Measurements from ENCODE around the gene DDX10.

The DDX10 gene

DNA sequence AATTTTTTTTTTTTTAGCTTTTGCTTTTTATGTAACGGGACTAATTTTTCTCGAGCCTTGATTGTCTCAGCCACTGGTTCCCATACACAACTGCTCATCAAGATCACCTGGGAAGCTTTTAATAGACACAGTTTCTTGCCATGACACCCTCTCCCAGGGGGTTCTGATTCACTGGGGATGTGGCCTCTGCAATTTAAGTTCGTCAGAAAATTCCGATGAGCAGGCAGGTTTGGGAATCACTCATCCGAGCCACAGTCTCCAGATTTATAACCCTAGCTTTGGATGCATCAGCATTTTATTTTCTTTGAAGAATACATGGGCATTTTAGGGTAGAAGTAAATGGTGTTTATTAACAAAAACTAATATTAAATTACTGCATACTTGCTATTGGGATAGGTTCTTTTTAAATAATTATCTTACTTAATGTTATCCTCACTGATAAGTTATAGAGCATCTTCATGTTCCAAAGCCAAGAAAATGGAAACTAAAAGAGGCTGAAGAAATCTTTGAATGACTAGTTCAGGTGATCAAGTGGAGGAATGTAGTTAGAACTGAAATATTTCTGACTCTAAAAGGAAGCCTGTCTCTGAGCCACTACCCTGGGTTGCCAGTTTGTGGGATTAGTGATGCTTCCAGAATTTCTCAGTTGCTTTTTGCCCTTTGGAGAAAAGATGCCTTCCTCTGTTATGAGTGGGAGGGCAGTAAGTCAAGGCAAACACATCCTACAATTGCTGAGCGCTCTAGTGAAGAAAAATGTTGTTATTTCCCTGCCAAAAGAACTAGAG lies 319.0 kb downstream of the DDX10 start:
- Histone ChIP-seq H2BK120ac (ENCODE audit: low read depth, low read length) (no peak overlapping the region), H3K18ac (ENCODE audit: low read length) (no peak overlapping the region), H2AK5ac (ENCODE audit: low read depth, low read length) (no peak overlapping the region), H3K4ac (ENCODE audit: low read length) (no peak overlapping the region), H3K36me3 (replicated peaks in 1 of 2; ENCODE audit: control insufficient read depth in 2 of 2, insufficient read depth in 2 of 2, low read length in 2 of 2) (no peaks in the 10 kb centered on the region), H3K4me3 (ENCODE audit: low read length in 2 of 2) (no peak overlapping the region), H4K8ac (ENCODE audit: low read depth, low read length) (no peak overlapping the region), H2AFZ (ENCODE audit: low read length) (no peak overlapping the region), H2BK5ac (ENCODE audit: low read length) (no peak overlapping the region), H3K14ac (ENCODE audit: low read length) (no peak overlapping the region), H4K91ac (ENCODE audit: low read depth, low read length, poor library complexity) (no peak overlapping the region), H3K79me1 (ENCODE audit: low read depth, low read length) (no peaks in the 10 kb centered on the region), H3K4me2 (ENCODE audit: insufficient read depth, low read length, poor library complexity, severe bottlenecking) (no peak overlapping the region), H3K9ac (ENCODE audit: low read depth, low read length, poor library complexity) (no peak overlapping the region), H3K23ac (ENCODE audit: low read depth, low read length, poor library complexity) (no peak overlapping the region), H3K9me3 (replicated peaks in 1 of 2; ENCODE audit: control insufficient read depth in 2 of 2, insufficient read depth in 1 of 2, low read depth in 1 of 2, low read length in 2 of 2) (no peaks in the 10 kb centered on the region), H2BK12ac (ENCODE audit: low read length) (no peak overlapping the region), H3K27me3 (ENCODE audit: control insufficient read depth in 3 of 3, insufficient read depth in 3 of 3, low read depth in 1 of 3, low read length in 3 of 3) (no peaks in the 10 kb centered on the region), H3K4me1 (ENCODE audit: control insufficient read depth in 2 of 2, insufficient read depth in 1 of 2, low read depth in 1 of 2, low read length in 2 of 2) (peaks cover 0 to 2% of the 10 kb centered on the region in 2 donors), H2BK15ac (ENCODE audit: low read length) (no peak overlapping the region), H3K27ac (replicated peaks; ENCODE audit: low read length) (no peak overlapping the region)
- WGBS, 2 donors (ENCODE audit: extremely low coverage in 2 of 2, insufficient read length in 2 of 2, insufficient replicate concordance in 1 of 2), result no CpG with 5 or more reads among the region's 6 CpGs
- no peak for DNase-seq (ENCODE audit: low spot score)

DNA sequence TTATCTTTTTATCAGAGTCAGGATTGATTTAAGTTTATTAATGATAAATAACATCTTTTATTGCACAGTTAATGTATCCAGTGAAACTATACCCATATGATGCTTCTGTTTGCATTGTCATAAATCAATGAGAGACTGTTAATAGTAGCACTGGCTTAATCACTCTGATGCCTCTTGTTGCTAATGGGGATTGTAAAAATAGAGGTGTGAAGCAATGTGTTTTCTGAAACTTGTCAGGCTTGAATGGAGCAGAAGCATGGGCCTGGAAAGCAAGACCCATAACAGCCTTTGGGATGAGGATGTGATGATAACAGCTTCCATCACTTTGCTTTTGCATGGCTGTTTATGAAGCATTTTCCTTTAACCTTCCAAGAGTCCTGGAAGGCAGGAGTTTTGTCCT lies 319.7 kb downstream of the DDX10 start:
- Histone ChIP-seq H3K9ac (ENCODE audit: low read depth, low read length, poor library complexity) (no peak overlapping the region), H3K4me3 (ENCODE audit: low read length in 2 of 2) (no peak overlapping the region), H3K27ac (replicated peaks; ENCODE audit: low read length) (no peak overlapping the region), H3K4me1 (ENCODE audit: control insufficient read depth in 2 of 2, insufficient read depth in 1 of 2, low read depth in 1 of 2, low read length in 2 of 2) (peaks cover 0 to 2% of the 10 kb centered on the region in 2 donors), H4K91ac (ENCODE audit: low read depth, low read length, poor library complexity) (no peak overlapping the region), H2AK5ac (ENCODE audit: low read depth, low read length) (no peak overlapping the region), H2BK120ac (ENCODE audit: low read depth, low read length) (no peak overlapping the region), H2AFZ (ENCODE audit: low read length) (no peak overlapping the region), H2BK12ac (ENCODE audit: low read length) (no peak overlapping the region), H3K14ac (ENCODE audit: low read length) (no peak overlapping the region), H3K18ac (ENCODE audit: low read length) (no peak overlapping the region), H3K79me1 (ENCODE audit: low read depth, low read length) (no peaks in the 10 kb centered on the region), H3K27me3 (ENCODE audit: control insufficient read depth in 3 of 3, insufficient read depth in 3 of 3, low read depth in 1 of 3, low read length in 3 of 3) (no peaks in the 10 kb centered on the region), H2BK5ac (ENCODE audit: low read length) (no peak overlapping the region), H4K8ac (ENCODE audit: low read depth, low read length) (no peak overlapping the region), H3K36me3 (replicated peaks in 1 of 2; ENCODE audit: control insufficient read depth in 2 of 2, insufficient read depth in 2 of 2, low read length in 2 of 2) (no peaks in the 10 kb centered on the region), H3K23ac (ENCODE audit: low read depth, low read length, poor library complexity) (no peak overlapping the region), H2BK15ac (ENCODE audit: low read length) (no peak overlapping the region), H3K4me2 (ENCODE audit: insufficient read depth, low read length, poor library complexity, severe bottlenecking) (no peak overlapping the region), H3K4ac (ENCODE audit: low read length) (no peak overlapping the region), H3K9me3 (replicated peaks in 1 of 2; ENCODE audit: control insufficient read depth in 2 of 2, insufficient read depth in 1 of 2, low read depth in 1 of 2, low read length in 2 of 2) (no peaks in the 10 kb centered on the region)
- DNase-seq (ENCODE audit: low spot score), result no peak

DNA sequence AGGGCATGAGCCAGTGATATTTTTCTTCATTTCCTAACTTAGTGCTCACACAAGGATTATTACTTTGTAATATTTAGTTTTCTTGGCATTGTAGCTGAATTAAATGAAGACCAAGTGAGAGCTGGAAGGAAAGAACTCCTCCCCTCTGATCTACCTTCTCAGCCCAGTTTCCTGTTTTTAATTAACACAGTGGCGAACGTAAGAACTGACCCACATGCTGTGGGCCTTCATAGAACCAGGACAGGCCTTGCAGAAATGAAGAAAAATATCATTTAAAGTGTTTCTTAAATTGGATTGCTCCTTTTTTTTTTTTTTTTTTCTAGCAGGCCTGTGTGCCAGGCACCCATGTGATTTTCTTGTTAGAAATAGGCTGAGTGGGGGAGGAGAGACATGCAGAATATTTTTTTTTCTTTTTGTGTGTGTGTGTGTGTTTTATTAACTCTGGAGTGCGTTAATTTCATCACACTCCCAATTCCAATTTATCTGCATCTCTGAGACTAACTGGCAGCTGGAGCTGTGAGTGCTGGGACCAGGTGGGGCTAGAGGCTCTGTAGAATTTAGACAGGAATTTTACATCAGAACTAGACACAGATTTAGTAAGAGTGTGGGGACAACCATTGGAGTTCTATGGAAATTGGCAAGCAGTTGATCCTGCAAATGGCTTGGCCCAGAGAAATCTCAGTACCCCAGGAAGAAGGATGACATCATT lies 320.5 kb downstream of the DDX10 start:
- Histone ChIP-seq H3K36me3 (replicated peaks in 1 of 2; ENCODE audit: control insufficient read depth in 2 of 2, insufficient read depth in 2 of 2, low read length in 2 of 2) (no peaks in the 10 kb centered on the region), H3K27me3 (ENCODE audit: control insufficient read depth in 3 of 3, insufficient read depth in 3 of 3, low read depth in 1 of 3, low read length in 3 of 3) (no peaks in the 10 kb centered on the region), H2AFZ (ENCODE audit: low read length) (no peak overlapping the region), H3K14ac (ENCODE audit: low read length) (no peak overlapping the region), H3K4me3 (ENCODE audit: low read length in 2 of 2) (no peak overlapping the region), H3K4me2 (ENCODE audit: insufficient read depth, low read length, poor library complexity, severe bottlenecking) (no peak overlapping the region), H3K79me1 (ENCODE audit: low read depth, low read length) (no peaks in the 10 kb centered on the region), H2BK5ac (ENCODE audit: low read length) (no peak overlapping the region), H2AK5ac (ENCODE audit: low read depth, low read length) (no peak overlapping the region), H4K91ac (ENCODE audit: low read depth, low read length, poor library complexity) (no peak overlapping the region), H3K4ac (ENCODE audit: low read length) (no peak overlapping the region), H4K8ac (ENCODE audit: low read depth, low read length) (no peak overlapping the region), H3K4me1 (ENCODE audit: control insufficient read depth in 2 of 2, insufficient read depth in 1 of 2, low read depth in 1 of 2, low read length in 2 of 2) (peaks cover 0 to 2% of the 10 kb centered on the region in 2 donors), H2BK120ac (ENCODE audit: low read depth, low read length) (no peak overlapping the region), H2BK12ac (ENCODE audit: low read length) (no peak overlapping the region), H2BK15ac (ENCODE audit: low read length) (no peak overlapping the region), H3K9me3 (replicated peaks in 1 of 2; ENCODE audit: control insufficient read depth in 2 of 2, insufficient read depth in 1 of 2, low read depth in 1 of 2, low read length in 2 of 2) (no peaks in the 10 kb centered on the region), H3K9ac (ENCODE audit: low read depth, low read length, poor library complexity) (no peak overlapping the region), H3K27ac (replicated peaks; ENCODE audit: low read length) (no peak overlapping the region), H3K18ac (ENCODE audit: low read length) (no peak overlapping the region), H3K23ac (ENCODE audit: low read depth, low read length, poor library complexity) (no peak overlapping the region)
- no peak for DNase-seq (ENCODE audit: low spot score)
- WGBS, 2 donors (ENCODE audit: extremely low coverage in 2 of 2, insufficient read length in 2 of 2, insufficient replicate concordance in 1 of 2), result no CpG with 5 or more reads among the region's 3 CpGs

DNA sequence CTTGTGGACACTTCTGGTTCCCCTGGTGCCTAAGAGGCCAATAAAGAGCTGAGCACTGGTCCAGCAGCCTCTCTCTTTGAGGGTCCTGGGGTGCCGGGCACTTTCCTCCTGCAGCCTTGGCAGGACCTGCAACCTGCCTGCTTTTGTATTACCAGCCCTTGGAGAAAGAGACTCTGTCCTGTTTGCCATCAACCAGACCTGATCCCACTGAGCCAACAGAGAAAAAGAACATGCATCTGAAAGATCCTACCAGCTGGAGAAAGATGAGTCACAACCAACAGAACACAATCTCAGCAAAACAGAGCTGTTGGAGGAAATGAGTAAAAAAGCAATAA lies 321.0 kb downstream of the DDX10 start:
- Histone ChIP-seq H4K8ac (ENCODE audit: low read depth, low read length) (no peak overlapping the region), H3K79me1 (ENCODE audit: low read depth, low read length) (no peaks in the 10 kb centered on the region), H4K91ac (ENCODE audit: low read depth, low read length, poor library complexity) (no peak overlapping the region), H2BK12ac (ENCODE audit: low read length) (no peak overlapping the region), H3K4me2 (ENCODE audit: insufficient read depth, low read length, poor library complexity, severe bottlenecking) (no peak overlapping the region), H3K9ac (ENCODE audit: low read depth, low read length, poor library complexity) (no peak overlapping the region), H3K4ac (ENCODE audit: low read length) (no peak overlapping the region), H3K27me3 (ENCODE audit: control insufficient read depth in 3 of 3, insufficient read depth in 3 of 3, low read depth in 1 of 3, low read length in 3 of 3) (no peaks in the 10 kb centered on the region), H2BK5ac (ENCODE audit: low read length) (no peak overlapping the region), H3K23ac (ENCODE audit: low read depth, low read length, poor library complexity) (no peak overlapping the region), H3K27ac (replicated peaks; ENCODE audit: low read length) (no peak overlapping the region), H2AK5ac (ENCODE audit: low read depth, low read length) (no peak overlapping the region), H3K36me3 (replicated peaks in 1 of 2; ENCODE audit: control insufficient read depth in 2 of 2, insufficient read depth in 2 of 2, low read length in 2 of 2) (no peaks in the 10 kb centered on the region), H3K4me1 (ENCODE audit: control insufficient read depth in 2 of 2, insufficient read depth in 1 of 2, low read depth in 1 of 2, low read length in 2 of 2) (peaks cover 0 to 2% of the 10 kb centered on the region in 2 donors), H3K14ac (ENCODE audit: low read length) (no peak overlapping the region), H2BK120ac (ENCODE audit: low read depth, low read length) (no peak overlapping the region), H3K4me3 (ENCODE audit: low read length in 2 of 2) (no peak overlapping the region), H3K18ac (ENCODE audit: low read length) (no peak overlapping the region), H2AFZ (ENCODE audit: low read length) (no peak overlapping the region), H3K9me3 (replicated peaks in 1 of 2; ENCODE audit: control insufficient read depth in 2 of 2, insufficient read depth in 1 of 2, low read depth in 1 of 2, low read length in 2 of 2) (no peaks in the 10 kb centered on the region), H2BK15ac (ENCODE audit: low read length) (no peak overlapping the region)
- DNase-seq (ENCODE audit: low spot score), result no peak
- no CpG with 5 or more reads among the region's 1 CpG for WGBS, 2 donors (ENCODE audit: extremely low coverage in 2 of 2, insufficient read length in 2 of 2, insufficient replicate concordance in 1 of 2)

All from neuronal stem cell (in vitro differentiated cells).